BLaER1 treated with 17β-estradiol and CSF1 and Interleukin-3, amounts not matched to agents 10 nM and 100 nM (cell line): Measurements from ENCODE around the gene FAM72A.
"Not testable (repeated sequence)": the region's sequence is repeated elsewhere in the genome, so short reads cannot be mapped to it uniquely, and the experiment has no call there.

Source experiments
- H3K27ac ChIP-seq, 11 experiments: shearing (Covaris generic); formaldehyde crosslinking; 2 replicates each; pipeline ENCODE4 v1.8.1; 2022
- H3K27me3 ChIP-seq, 11 experiments: shearing (Covaris generic); formaldehyde crosslinking; 2 replicates each; pipeline ENCODE4 v1.8.1; 2022
- H3K36me3 ChIP-seq, 11 experiments: shearing (Covaris generic); formaldehyde crosslinking; 2 replicates each; pipeline ENCODE4 v1.8.1; 2022
- H3K4me1 ChIP-seq, 10 experiments: shearing (Covaris generic); formaldehyde crosslinking; 2 replicates each; pipeline ENCODE4 v1.8.1; 2022
- H3K4me2 ChIP-seq, 11 experiments: shearing (Covaris generic); formaldehyde crosslinking; 2 replicates each; pipeline ENCODE4 v1.8.1; 2022
- H3K4me3 ChIP-seq, 10 experiments: shearing (Covaris generic); formaldehyde crosslinking; 2 replicates each; pipeline ENCODE4 v1.8.1; 2022
- H3K9ac ChIP-seq, 11 experiments: shearing (Covaris generic); formaldehyde crosslinking; 2 replicates each; pipeline ENCODE4 v1.8.1; 2022
- H3K9me3 ChIP-seq, 11 experiments: shearing (Covaris generic); formaldehyde crosslinking; replicated peaks in 1 of 11; 2 replicates each; pipeline ENCODE4 v1.8.1; 2022
- H4K20me1 ChIP-seq, 11 experiments: shearing (Covaris generic); formaldehyde crosslinking; 2 replicates each; pipeline ENCODE4 v1.8.1; 2022

The FAM72A gene

GRCh38 chr1:206202789-206203363, at the start of gene FAM72A:
TSS of gene FAM72A (minus strand) at chr1:206202839. CDS start at chr1:206202025, 814 bp downstream.
- H3K4me2 ChIP-seq, H4K20me1 ChIP-seq: not testable (repeated sequence)
- peak within 1 kb of the TSS in 10 of 11 experiments; percentile 58 to 82 (median 69); a peak in 20 of 22 replicates for H3K27ac ChIP-seq

GRCh38 chr1:206250953-206251681, 48.5 kb upstream of the FAM72A start:
- Histone ChIP-seq H3K4me2 (peak overlapping the region in 4 of 11 experiments; percentile 24 to 42 (median 29); a peak in 3 of 22 replicates), H4K20me1 (peaks cover 0 to 17% (median 0%) of the 10 kb centered on the region in 11 experiments; a peak in 3 of 22 replicates)
- H3K4me1 ChIP-seq, H3K27me3 ChIP-seq, H3K27ac ChIP-seq, H3K4me3 ChIP-seq, H3K9me3 ChIP-seq, H3K9ac ChIP-seq, H3K36me3 ChIP-seq: not testable (repeated sequence)

More at GRCh38 chr1:206202789-206203363, at the start of gene FAM72A:
- H3K9me3 ChIP-seq, H3K36me3 ChIP-seq, H3K27me3 ChIP-seq, H3K4me1 ChIP-seq: not testable (repeated sequence)
- peak within 1 kb of the TSS; percentile 68 to 81 (median 78); a peak in 20 of 22 replicates for H3K9ac ChIP-seq
- peak within 1 kb of the TSS; percentile 52 to 73 (median 62) for H3K4me3 ChIP-seq

GRCh38 chr1:206246129-206246886, 43.7 kb upstream of the FAM72A start:
- H3K27ac ChIP-seq, H3K4me1 ChIP-seq, H4K20me1 ChIP-seq, H3K27me3 ChIP-seq, H3K4me3 ChIP-seq, H3K36me3 ChIP-seq, H3K4me2 ChIP-seq, H3K9ac ChIP-seq, H3K9me3 ChIP-seq: not testable (repeated sequence)

GRCh38 chr1:206245479-206245878, 42.8 kb upstream of the FAM72A start:
- not testable (repeated sequence) for H3K27me3 ChIP-seq, H3K4me2 ChIP-seq, H4K20me1 ChIP-seq, H3K4me3 ChIP-seq, H3K36me3 ChIP-seq, H3K27ac ChIP-seq, H3K9ac ChIP-seq, H3K9me3 ChIP-seq, H3K4me1 ChIP-seq

GRCh38 chr1:206243335-206243734, 40.7 kb upstream of the FAM72A start:
- Histone ChIP-seq H3K4me1 (peaks cover 0 to 20% (median 1%) of the 10 kb centered on the region in 10 experiments; a peak in 8 of 20 replicates), H3K4me2 (peak overlapping the region in 3 of 11 experiments; percentile 38 to 52 (median 40); a peak in 3 of 22 replicates)

GRCh38 chr1:206240288-206240687, 37.6 kb upstream of the FAM72A start:
- H3K4me3 ChIP-seq, H3K9ac ChIP-seq, H3K27me3 ChIP-seq, H3K9me3 ChIP-seq, H3K36me3 ChIP-seq: not testable (repeated sequence)
- peak overlapping the region in 2 of 11 experiments; percentile 55 to 67; a peak in 2 of 22 replicates for H3K27ac ChIP-seq
- H3K4me1 ChIP-seq, result peaks cover 0 to 24% (median 1%) of the 10 kb centered on the region in 10 experiments; a peak in 8 of 20 replicates
- H4K20me1 ChIP-seq, result peaks cover 0 to 17% (median 0%) of the 10 kb centered on the region in 11 experiments; a peak in 3 of 22 replicates
- peak overlapping the region in 3 of 11 experiments; percentile 23 to 48 (median 39); a peak in 4 of 22 replicates for H3K4me2 ChIP-seq

More at GRCh38 chr1:206243335-206243734, 40.7 kb upstream of the FAM72A start:
- not testable (repeated sequence) for H3K9me3 ChIP-seq, H3K27me3 ChIP-seq, H3K4me3 ChIP-seq, H3K9ac ChIP-seq, H3K36me3 ChIP-seq
- Histone ChIP-seq H4K20me1 (peaks cover 0 to 18% (median 0%) of the 10 kb centered on the region in 11 experiments; a peak in 3 of 22 replicates), H3K27ac (peak overlapping the region in 5 of 11 experiments; percentile 50 to 70 (median 58); a peak in 7 of 22 replicates)

GRCh38 chr1:206235190-206235589, 32.6 kb upstream of the FAM72A start:
- H3K4me2 ChIP-seq, H3K9ac ChIP-seq, H3K27me3 ChIP-seq, H3K27ac ChIP-seq, H3K36me3 ChIP-seq, H3K9me3 ChIP-seq, H3K4me3 ChIP-seq: not testable (repeated sequence)
- peaks cover 0 to 12% (median 0%) of the 10 kb centered on the region in 10 experiments; a peak in 5 of 20 replicates for H3K4me1 ChIP-seq
- peaks cover 0 to 25% (median 0%) of the 10 kb centered on the region in 11 experiments; a peak in 4 of 22 replicates for H4K20me1 ChIP-seq

- not testable (repeated sequence) for H3K4me2 ChIP-seq, H3K27ac ChIP-seq, H3K36me3 ChIP-seq, H3K4me3 ChIP-seq, H3K27me3 ChIP-seq, H3K9ac ChIP-seq, H3K4me1 ChIP-seq, H3K9me3 ChIP-seq
- peaks cover 0 to 25% (median 0%) of the 10 kb centered on the region in 11 experiments; a peak in 4 of 22 replicates for H4K20me1 ChIP-seq
These were observed 31.7 kb upstream of the FAM72A start for GRCh38 chr1:206234189-206234916.

- H3K4me2 ChIP-seq, H3K27ac ChIP-seq, H3K9me3 ChIP-seq, H3K36me3 ChIP-seq, H3K4me1 ChIP-seq, H3K9ac ChIP-seq, H3K4me3 ChIP-seq, H3K27me3 ChIP-seq: not testable (repeated sequence)
- peaks cover 0 to 26% (median 0%) of the 10 kb centered on the region in 11 experiments; a peak in 3 of 22 replicates for H4K20me1 ChIP-seq
These were observed 30.5 kb upstream of the FAM72A start for GRCh38 chr1:206232970-206233645.

- not testable (repeated sequence) for H3K4me2 ChIP-seq, H3K36me3 ChIP-seq, H3K27ac ChIP-seq, H3K9ac ChIP-seq, H3K4me1 ChIP-seq, H3K27me3 ChIP-seq, H3K4me3 ChIP-seq, H3K9me3 ChIP-seq
- peaks cover 0 to 31% (median 0%) of the 10 kb centered on the region in 11 experiments; a peak in 3 of 22 replicates for H4K20me1 ChIP-seq
These were observed 29.4 kb upstream of the FAM72A start for GRCh38 chr1:206231989-206232388.

GRCh38 chr1:206229286-206229685, 26.6 kb upstream of the FAM72A start:
- not testable (repeated sequence) for H3K4me2 ChIP-seq, H3K4me1 ChIP-seq, H3K9me3 ChIP-seq, H3K4me3 ChIP-seq, H3K36me3 ChIP-seq, H3K27ac ChIP-seq, H3K9ac ChIP-seq, H3K27me3 ChIP-seq
- peaks cover 0 to 40% (median 0%) of the 10 kb centered on the region in 11 experiments; a peak in 3 of 22 replicates for H4K20me1 ChIP-seq

GRCh38 chr1:206226886-206227285, 24.2 kb upstream of the FAM72A start:
- H3K27ac ChIP-seq, H3K9ac ChIP-seq, H3K36me3 ChIP-seq: not testable (repeated sequence)

More at GRCh38 chr1:206226886-206227285, 24.2 kb upstream of the FAM72A start:
- H3K9me3 ChIP-seq, H3K4me1 ChIP-seq, H3K4me3 ChIP-seq, H3K4me2 ChIP-seq, H3K27me3 ChIP-seq: not testable (repeated sequence)
- peaks cover 0 to 35% (median 0%) of the 10 kb centered on the region in 11 experiments; a peak in 2 of 22 replicates for H4K20me1 ChIP-seq
